A673 (cell line): ENCODE results near the gene C4orf50.

ENCODE experiments used
- EZH2 ChIP-seq: fragments of 200-600 bp; sonication (generic); IDR thresholded peaks from 2 replicates; pipeline ENCODE4 v1.6.1; 2017; ENCODE audit warnings: borderline replicate concordance, low read depth, mild to moderate bottlenecking, mixed read lengths, antibody characterized with exemption, low read length; ENCODE audit not compliant: poor library complexity, severe bottlenecking
- TF ChIP-seq, protein P1 (sequence below): fragments of 300-800, 200-600 bp; sonication (generic); conservative IDR thresholded peaks from 2 replicates; pipeline ENCODE4 v1.5.1; 2017; ENCODE audit warnings: low read depth, mild to moderate bottlenecking, antibody characterized with exemption, low read length, moderate library complexity, mixed read lengths

DNA sequence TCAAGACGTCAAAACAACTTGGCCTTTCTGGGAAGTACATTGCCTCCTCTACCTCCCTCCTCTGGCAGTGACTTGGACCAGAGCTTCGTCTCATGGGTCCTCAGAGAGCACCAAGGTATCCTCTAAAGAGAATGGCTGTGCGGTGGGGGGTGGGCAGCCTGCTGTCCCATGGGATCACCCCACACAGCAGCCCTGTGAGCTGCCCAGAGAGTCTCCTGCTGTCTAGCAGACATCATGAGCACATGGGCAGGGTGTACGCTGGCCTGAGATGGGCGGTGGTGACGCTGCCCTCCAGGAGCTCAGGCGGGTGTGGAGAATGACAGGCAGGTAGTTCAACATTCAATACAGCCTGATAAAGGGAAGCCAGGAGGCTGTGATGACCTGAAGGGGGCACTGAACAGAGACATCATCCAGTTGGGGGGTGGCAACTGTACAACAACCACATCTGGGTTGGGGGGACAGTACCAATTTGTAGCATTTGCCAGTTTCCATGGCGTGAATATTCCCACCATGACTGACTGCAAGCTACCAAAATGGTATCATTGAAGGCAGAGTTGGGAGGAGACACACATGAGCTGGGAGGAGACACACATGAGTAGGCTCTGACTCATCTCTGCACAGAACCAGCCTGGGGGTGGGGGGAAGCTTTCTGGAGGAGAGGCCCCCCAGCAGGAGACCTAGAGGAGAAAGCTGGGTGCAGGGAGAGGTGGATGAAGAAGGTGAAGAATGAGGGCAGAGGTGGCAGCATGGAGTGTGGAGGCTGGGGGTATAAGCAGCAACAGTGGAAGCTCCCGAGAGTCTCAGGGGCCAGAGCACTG lies 35.9 kb downstream of the C4orf50 start:
- no peak for TF ChIP-seq EZH2
- TF ChIP-seq, protein P1, sequence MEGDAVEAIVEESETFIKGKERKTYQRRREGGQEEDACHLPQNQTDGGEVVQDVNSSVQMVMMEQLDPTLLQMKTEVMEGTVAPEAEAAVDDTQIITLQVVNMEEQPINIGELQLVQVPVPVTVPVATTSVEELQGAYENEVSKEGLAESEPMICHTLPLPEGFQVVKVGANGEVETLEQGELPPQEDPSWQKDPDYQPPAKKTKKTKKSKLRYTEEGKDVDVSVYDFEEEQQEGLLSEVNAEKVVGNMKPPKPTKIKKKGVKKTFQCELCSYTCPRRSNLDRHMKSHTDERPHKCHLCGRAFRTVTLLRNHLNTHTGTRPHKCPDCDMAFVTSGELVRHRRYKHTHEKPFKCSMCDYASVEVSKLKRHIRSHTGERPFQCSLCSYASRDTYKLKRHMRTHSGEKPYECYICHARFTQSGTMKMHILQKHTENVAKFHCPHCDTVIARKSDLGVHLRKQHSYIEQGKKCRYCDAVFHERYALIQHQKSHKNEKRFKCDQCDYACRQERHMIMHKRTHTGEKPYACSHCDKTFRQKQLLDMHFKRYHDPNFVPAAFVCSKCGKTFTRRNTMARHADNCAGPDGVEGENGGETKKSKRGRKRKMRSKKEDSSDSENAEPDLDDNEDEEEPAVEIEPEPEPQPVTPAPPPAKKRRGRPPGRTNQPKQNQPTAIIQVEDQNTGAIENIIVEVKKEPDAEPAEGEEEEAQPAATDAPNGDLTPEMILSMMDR: no peak
